GM12878 (cell line): Measurements from ENCODE around the gene MUC20.

Experiments used
- ASH2L ChIP-seq: fragments of 300-600, 200-600 bp; sonication (generic); IDR thresholded peaks from 2 replicates; pipeline ENCODE4 v1.6.1; 2017; ENCODE audit warnings: low read depth, mild to moderate bottlenecking, borderline replicate concordance
- EZH2 ChIP-seq: IDR thresholded peaks from 2 replicates; pipeline ENCODE4 v1.6.1; 2012; ENCODE audit warnings: low read depth, mild to moderate bottlenecking, control low read depth, inconsistent platforms, low read length, borderline replicate concordance; ENCODE audit not compliant: control insufficient read depth
- HDAC2 ChIP-seq: fragments of 200-600 bp; sonication (generic); IDR thresholded peaks from 2 replicates; pipeline ENCODE4 v1.6.1; 2017
- NKRF ChIP-seq: fragments of 450-650 bp; conservative IDR thresholded peaks from 2 replicates; pipeline ENCODE4 v1.6.1; 2017; ENCODE audit warnings: mild to moderate bottlenecking, moderate library complexity
- NR2C2 ChIP-seq: IDR thresholded peaks from 2 replicates; pipeline ENCODE4 v1.6.1; 2011; ENCODE audit warnings: borderline replicate concordance, low read depth; ENCODE audit not compliant: control insufficient read depth, insufficient read length
- TARDBP ChIP-seq: IDR thresholded peaks from 2 replicates; pipeline ENCODE4 v1.6.1; 2016; ENCODE audit warnings: borderline replicate concordance

DNA sequence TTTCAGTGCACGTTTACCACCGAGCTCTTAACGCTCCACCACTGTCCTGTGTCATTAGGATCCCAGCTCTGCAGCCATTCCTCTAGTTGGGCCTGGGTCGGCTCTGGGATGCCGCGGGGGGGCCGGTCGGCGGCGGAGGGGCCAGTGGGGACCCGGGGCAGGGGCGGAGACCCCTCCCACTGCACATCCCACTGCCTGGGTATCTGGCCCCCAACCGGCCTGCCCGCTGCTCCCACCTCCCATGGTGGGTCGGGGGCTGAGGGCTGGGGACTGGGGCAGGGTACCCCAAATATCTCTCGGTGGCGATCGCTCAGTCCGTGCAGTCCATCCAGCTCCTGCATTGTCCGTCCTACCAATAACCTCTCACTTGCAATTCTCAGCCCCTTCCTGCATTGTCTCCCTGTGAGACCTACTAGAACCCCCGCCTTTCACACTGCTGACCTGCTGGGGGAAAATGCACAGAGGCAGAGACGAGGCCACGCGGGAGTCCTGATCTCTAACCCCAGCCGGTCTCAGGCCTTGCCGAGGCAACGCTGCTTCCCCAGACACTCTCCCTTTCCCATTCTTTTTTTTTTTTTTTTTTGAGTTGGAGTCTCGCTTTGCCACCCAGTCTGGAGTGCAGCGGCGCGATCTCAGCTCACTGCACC, 24.0 kb upstream of the MUC20 start:
- TF ChIP-seq ASH2L: no peak
- no peak for TF ChIP-seq EZH2
- no peak for TF ChIP-seq NKRF
- TF ChIP-seq HDAC2: no peak
- TF ChIP-seq TARDBP: no peak
- no peak for TF ChIP-seq NR2C2
